Suprapubic skin (tissue), 4 donors: ENCODE data around the gene OR5A2. TPM values are rescaled to one million over a fixed set of nuclear protein-coding genes. Genes with fewer than 3 reads are reported as not detected.

Source experiments
- DNase-seq, 2 donors: peaks; one replicate each; pipeline ENCODE4 v3.0.0-alpha.2; 2019; ENCODE audit warnings: low spot score in 2 of 2
- H3K27ac ChIP-seq: fragments of 200-600 bp; sonication (generic); one replicate; pipeline ENCODE4 v1.5.1; 2019
- H3K27me3 ChIP-seq: fragments of 200-600 bp; sonication (generic); one replicate; pipeline ENCODE4 v1.5.1; 2019
- H3K36me3 ChIP-seq: fragments of 200-600 bp; sonication (generic); one replicate; pipeline ENCODE4 v1.5.1; 2019
- H3K4me1 ChIP-seq: fragments of 200-600 bp; sonication (generic); one replicate; pipeline ENCODE4 v1.5.1; 2019
- H3K4me3 ChIP-seq: fragments of 200-600 bp; sonication (generic); one replicate; pipeline ENCODE4 v1.5.1; 2019; ENCODE audit warnings: mild to moderate bottlenecking
- H3K9me3 ChIP-seq: fragments of 200-600 bp; sonication (generic); one replicate; pipeline ENCODE4 v1.5.1; 2019
- EP300 ChIP-seq: sonication (generic); formaldehyde crosslinking; IDR thresholded peaks from one replicate; pipeline ENCODE4 v1.6.1; 2017; ENCODE audit warnings: antibody characterized with exemption
- POLR2A ChIP-seq, 2 donors: fragments of 450-650 bp; IDR thresholded peaks; one replicate each; pipeline ENCODE4 v1.6.1; 2017; ENCODE audit warnings: antibody characterized with exemption in 2 of 2, mild to moderate bottlenecking in 2 of 2, moderate library complexity in 2 of 2
- POLR2AphosphoS5 ChIP-seq, 3 donors: sonication (generic); formaldehyde crosslinking; IDR thresholded peaks; one replicate each; pipeline ENCODE4 v1.6.1; 2017; ENCODE audit warnings: antibody characterized with exemption in 3 of 3
- WGBS: methylation state at CpG from one replicate; pipeline ENCODE4 v1.1.5; 2018; 5-methylcytosine and 5-hydroxymethylcytosine counted together
- total RNA-seq, 4 donors: library from RNA; depleted of rRNA; stranded (reverse); fragments of >200 nt; gene quantifications; one replicate each; pipeline ENCODE4 v1.1.0, GENCODE V29; 2016
- TF ChIP-seq, protein P1 (sequence below), 2 donors: fragments of 200-600 bp in 1 of 2; fragments of 450-650 bp in 1 of 2; sonication (generic) in 1 of 2; IDR thresholded peaks; one replicate each; pipeline ENCODE4 v1.5.1; 2016 to 2019; ENCODE audit warnings: antibody characterized with exemption in 2 of 2, mild to moderate bottlenecking in 1 of 2, moderate library complexity in 1 of 2

OR5A2 gene, protein sequence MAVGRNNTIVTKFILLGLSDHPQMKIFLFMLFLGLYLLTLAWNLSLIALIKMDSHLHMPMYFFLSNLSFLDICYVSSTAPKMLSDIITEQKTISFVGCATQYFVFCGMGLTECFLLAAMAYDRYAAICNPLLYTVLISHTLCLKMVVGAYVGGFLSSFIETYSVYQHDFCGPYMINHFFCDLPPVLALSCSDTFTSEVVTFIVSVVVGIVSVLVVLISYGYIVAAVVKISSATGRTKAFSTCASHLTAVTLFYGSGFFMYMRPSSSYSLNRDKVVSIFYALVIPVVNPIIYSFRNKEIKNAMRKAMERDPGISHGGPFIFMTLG
- total RNA-seq = under 1 TPM in 1 of 4 donors, not detected in 3; 0.16 TPM

DNA sequence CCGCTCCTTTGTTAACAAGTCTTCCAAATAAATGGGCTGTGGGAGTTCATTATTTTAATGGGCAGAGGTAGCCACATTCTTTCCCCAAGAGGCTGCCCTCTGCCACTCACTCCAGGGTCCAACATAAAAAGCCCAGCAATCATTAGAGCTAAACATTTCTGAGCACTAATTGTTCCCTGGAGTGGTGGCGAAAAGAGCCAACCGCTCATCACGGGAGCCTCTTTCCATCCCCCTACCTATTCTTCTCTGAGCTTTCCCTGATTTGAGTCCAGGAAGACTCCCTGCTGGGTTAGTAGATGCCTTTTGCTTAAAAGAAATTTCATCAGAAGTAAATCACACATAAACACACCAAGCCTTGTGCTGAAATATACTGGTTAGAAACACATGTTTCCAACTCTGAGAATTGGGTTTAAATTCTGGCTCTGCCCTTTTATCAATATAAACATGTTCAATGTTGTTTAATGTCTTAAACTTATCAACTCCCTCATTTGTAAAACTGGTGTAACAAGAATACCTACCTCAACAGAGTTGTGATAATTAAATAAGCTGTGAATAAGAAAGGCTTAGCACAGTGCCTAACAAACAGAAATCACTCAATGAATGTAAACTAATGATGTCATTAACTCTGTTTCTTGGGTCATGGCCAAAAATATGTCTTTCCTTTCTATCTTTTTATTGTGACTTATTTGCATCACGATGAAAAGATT, at the start of gene OR5A2:
Gene OR5A2, minus strand, starts transcription at position 53 of the 707 bp plus-strand sequence. CDS start 3,460 bp downstream, outside the sequence.
- no peak for DNase-seq
- H3K9me3 ChIP-seq = no peaks in the 10 kb centered on the region
- no peaks in the 10 kb centered on the region for H3K36me3 ChIP-seq
- no peak for TF ChIP-seq POLR2A (IDR thresholded peaks at IDR 0.05)
- TF ChIP-seq, protein P1, sequence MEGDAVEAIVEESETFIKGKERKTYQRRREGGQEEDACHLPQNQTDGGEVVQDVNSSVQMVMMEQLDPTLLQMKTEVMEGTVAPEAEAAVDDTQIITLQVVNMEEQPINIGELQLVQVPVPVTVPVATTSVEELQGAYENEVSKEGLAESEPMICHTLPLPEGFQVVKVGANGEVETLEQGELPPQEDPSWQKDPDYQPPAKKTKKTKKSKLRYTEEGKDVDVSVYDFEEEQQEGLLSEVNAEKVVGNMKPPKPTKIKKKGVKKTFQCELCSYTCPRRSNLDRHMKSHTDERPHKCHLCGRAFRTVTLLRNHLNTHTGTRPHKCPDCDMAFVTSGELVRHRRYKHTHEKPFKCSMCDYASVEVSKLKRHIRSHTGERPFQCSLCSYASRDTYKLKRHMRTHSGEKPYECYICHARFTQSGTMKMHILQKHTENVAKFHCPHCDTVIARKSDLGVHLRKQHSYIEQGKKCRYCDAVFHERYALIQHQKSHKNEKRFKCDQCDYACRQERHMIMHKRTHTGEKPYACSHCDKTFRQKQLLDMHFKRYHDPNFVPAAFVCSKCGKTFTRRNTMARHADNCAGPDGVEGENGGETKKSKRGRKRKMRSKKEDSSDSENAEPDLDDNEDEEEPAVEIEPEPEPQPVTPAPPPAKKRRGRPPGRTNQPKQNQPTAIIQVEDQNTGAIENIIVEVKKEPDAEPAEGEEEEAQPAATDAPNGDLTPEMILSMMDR (IDR thresholded peaks at IDR 0.05) = no peak
- no peak for TF ChIP-seq EP300
- no peak for TF ChIP-seq POLR2AphosphoS5 (IDR thresholded peaks at IDR 0.05)
- no peak within 1 kb of the TSS for H3K27ac ChIP-seq
- H3K27me3 ChIP-seq = no peaks in the 10 kb centered on the region
- H3K4me3 ChIP-seq = no peak within 1 kb of the TSS
- no peaks in the 10 kb centered on the region for H3K4me1 ChIP-seq
- WGBS = 67% methylated on average over 5 of the region's 5 CpGs

DNA sequence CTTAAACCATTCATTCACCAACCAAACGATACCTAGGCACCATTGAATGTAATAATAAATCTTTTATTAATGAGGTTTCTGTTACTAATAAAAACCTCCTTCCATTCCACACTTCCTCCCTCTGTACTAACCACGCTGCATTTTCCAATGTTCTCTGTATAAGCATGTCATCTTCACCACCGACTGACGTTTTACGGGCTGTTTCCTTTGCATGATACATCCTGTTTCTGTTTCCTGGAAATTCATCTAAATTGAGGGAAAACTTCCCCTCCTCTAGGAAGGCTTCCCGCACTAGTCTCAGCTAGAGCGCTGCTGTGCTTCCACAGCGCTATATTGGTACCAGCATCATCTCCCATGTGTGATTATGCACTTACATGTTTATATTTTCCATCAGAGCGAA, 49.0 kb upstream of the OR5A2 start:
- no peaks in the 10 kb centered on the region for H3K4me1 ChIP-seq
- no peak overlapping the region for H3K27ac ChIP-seq
- H3K9me3 ChIP-seq = no peaks in the 10 kb centered on the region
- H3K36me3 ChIP-seq = no peaks in the 10 kb centered on the region
- WGBS = 63% methylated on average over 9 of the region's 9 CpGs
- DNase-seq = no peak
- no peaks in the 10 kb centered on the region for H3K27me3 ChIP-seq
- TF ChIP-seq POLR2A (IDR thresholded peaks at IDR 0.05) = no peak
- TF ChIP-seq, protein P1 (IDR thresholded peaks at IDR 0.05) = no peak
- TF ChIP-seq POLR2AphosphoS5 (IDR thresholded peaks at IDR 0.05) = no peak
- no peak for TF ChIP-seq EP300
- H3K4me3 ChIP-seq = no peak overlapping the region

DNA sequence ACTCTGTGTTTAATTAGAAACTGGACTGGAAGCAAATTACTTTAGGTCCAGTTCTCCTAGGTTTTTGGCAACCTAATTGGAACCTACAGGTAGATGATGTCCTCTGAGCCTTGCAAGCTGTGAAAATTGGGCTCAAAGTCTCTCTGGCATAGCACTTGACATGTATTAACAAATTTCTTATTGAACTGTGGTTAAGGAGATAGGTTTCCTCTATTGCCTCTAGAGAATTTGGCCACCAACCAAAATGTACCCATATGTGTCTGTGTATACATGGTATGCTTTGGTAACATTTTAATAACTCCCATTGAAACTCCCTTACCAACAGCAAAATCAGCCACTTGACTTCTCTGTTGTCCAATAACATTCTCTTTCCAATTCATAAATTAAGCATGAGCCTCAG, 46.8 kb upstream of the OR5A2 start, which contains the start of gene OR4D10:
Gene OR4D10, plus strand, starts transcription at position 301 of the 400 bp plus-strand sequence. CDS start 4,115 bp downstream, outside the sequence.
- DNase-seq = no peak
- no peaks in the 10 kb centered on the region for H3K27me3 ChIP-seq
- H3K4me3 ChIP-seq = no peak within 1 kb of the TSS
- TF ChIP-seq POLR2AphosphoS5 (IDR thresholded peaks at IDR 0.05) = no peak
- TF ChIP-seq, protein P1 (IDR thresholded peaks at IDR 0.05) = no peak
- TF ChIP-seq EP300 = no peak
- no peak for TF ChIP-seq POLR2A (IDR thresholded peaks at IDR 0.05)
- H3K9me3 ChIP-seq = no peaks in the 10 kb centered on the region
- no peaks in the 10 kb centered on the region for H3K4me1 ChIP-seq
- no peaks in the 10 kb centered on the region for H3K36me3 ChIP-seq
- no peak within 1 kb of the TSS for H3K27ac ChIP-seq

DNA sequence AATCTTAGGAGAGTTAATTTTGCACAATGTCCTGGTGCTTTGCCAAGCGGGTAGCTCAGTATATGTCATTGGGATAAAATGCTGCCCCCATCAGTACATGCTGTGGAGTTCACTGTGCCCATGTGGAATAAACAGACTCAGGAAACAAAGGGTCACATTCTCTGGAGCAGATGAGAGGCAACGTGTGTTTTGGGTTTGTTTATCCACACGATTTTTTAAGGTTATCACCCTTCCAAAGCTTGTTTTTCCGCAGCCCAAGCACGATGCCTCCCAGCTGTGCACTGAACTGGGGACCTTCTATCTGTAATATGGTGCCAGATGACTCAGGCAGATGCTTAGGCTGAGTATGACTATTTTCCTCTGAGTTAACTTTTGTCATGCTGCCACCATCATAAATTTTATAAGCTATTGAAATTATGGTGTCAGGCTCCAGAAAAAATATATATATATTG, 37.0 kb upstream of the OR5A2 start:
- DNase-seq = no peak
- 50% methylated on average over 5 of the region's 5 CpGs for WGBS

DNA sequence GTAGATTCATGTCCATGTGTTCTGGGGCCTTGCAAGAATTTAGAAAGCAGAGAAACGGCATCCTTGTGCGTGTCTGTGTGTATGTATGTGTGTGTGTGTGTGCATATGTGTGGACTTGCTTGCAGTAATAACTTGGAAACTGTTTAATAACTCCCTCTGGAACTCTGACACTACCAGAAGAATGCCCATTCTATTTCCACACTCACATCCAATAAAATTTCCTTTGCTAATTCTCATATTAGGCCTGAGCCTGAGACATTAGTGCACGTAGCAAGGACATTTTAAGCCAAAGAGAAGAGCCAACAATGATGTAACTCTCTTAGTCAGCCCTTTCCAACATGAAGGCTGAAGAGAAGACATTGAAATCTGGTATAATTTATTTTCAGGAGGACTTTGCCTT, 33.7 kb upstream of the OR5A2 start:
- H3K27ac ChIP-seq = no peak overlapping the region
- no peaks in the 10 kb centered on the region for H3K4me1 ChIP-seq
- no peaks in the 10 kb centered on the region for H3K27me3 ChIP-seq
- H3K4me3 ChIP-seq = no peak overlapping the region
- DNase-seq = no peak
- H3K9me3 ChIP-seq = no peaks in the 10 kb centered on the region
- TF ChIP-seq POLR2AphosphoS5 (IDR thresholded peaks at IDR 0.05) (no peak), EP300 (no peak), POLR2A (IDR thresholded peaks at IDR 0.05) (no peak)
- TF ChIP-seq, protein P1 (IDR thresholded peaks at IDR 0.05) = no peak
- WGBS = 69% methylated on average over 3 of the region's 3 CpGs
- H3K36me3 ChIP-seq = no peaks in the 10 kb centered on the region

More for the DNA sequence above, 37.0 kb upstream of the OR5A2 start:
- Histone ChIP-seq H3K36me3 (no peaks in the 10 kb centered on the region), H3K27ac (no peak overlapping the region), H3K27me3 (no peaks in the 10 kb centered on the region), H3K9me3 (no peaks in the 10 kb centered on the region), H3K4me1 (no peaks in the 10 kb centered on the region), H3K4me3 (no peak overlapping the region)
- TF ChIP-seq, protein P1 (IDR thresholded peaks at IDR 0.05) = no peak
